Measurements from ENCODE around the gene WNK1. TPM values are rescaled to one million over a fixed set of nuclear protein-coding genes. Genes with fewer than 3 reads are reported as not detected.
A peak's percentile ranks its signal among the peaks of the same experiment; 100 is the strongest.

The WNK1 gene
- total RNA-seq, 6 experiments from 2014 or later = 79.5 to 106 (median 94.3) TPM

- H3K9me3 Mint-ChIP-seq = no peaks in the 10 kb centered on the region
- peaks cover 24% of the 10 kb centered on the region for H3K36me3 Mint-ChIP-seq (ENCODE audit: low read depth)
- H3K4me1 Mint-ChIP-seq (ENCODE audit: low read depth) = peaks cover 21% of the 10 kb centered on the region
- H3K27me3 Mint-ChIP-seq (ENCODE audit: insufficient read depth) = no peaks in the 10 kb centered on the region; the same call in 1 of the 2 replicates
- TF ChIP-seq, protein P1, sequence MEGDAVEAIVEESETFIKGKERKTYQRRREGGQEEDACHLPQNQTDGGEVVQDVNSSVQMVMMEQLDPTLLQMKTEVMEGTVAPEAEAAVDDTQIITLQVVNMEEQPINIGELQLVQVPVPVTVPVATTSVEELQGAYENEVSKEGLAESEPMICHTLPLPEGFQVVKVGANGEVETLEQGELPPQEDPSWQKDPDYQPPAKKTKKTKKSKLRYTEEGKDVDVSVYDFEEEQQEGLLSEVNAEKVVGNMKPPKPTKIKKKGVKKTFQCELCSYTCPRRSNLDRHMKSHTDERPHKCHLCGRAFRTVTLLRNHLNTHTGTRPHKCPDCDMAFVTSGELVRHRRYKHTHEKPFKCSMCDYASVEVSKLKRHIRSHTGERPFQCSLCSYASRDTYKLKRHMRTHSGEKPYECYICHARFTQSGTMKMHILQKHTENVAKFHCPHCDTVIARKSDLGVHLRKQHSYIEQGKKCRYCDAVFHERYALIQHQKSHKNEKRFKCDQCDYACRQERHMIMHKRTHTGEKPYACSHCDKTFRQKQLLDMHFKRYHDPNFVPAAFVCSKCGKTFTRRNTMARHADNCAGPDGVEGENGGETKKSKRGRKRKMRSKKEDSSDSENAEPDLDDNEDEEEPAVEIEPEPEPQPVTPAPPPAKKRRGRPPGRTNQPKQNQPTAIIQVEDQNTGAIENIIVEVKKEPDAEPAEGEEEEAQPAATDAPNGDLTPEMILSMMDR (IDR thresholded peaks at IDR 0.05) = no peak
- H3K4me3 Mint-ChIP-seq = no peak overlapping the region
- no peak for DNase-seq
- no peak overlapping the region for H3K27ac Mint-ChIP-seq
These were observed 77.9 kb downstream of the WNK1 start for GRCh38 chr12:830111-830867.

- no peak overlapping the region for H3K27ac Mint-ChIP-seq
These were observed 83.6 kb downstream of the WNK1 start for GRCh38 chr12:835754-836518.

GRCh38 chr12:836952-837351 lies 84.6 kb downstream of the WNK1 start:
- H3K36me3 Mint-ChIP-seq (ENCODE audit: low read depth) = peaks cover 19% of the 10 kb centered on the region; the same call in 1 of the 2 replicates

More at GRCh38 chr12:835754-836518, 83.6 kb downstream of the WNK1 start:
- Mint-ChIP-seq H3K4me3 (no peak overlapping the region), H3K9me3 (no peaks in the 10 kb centered on the region), H3K4me1 (ENCODE audit: low read depth) (peaks cover 11% of the 10 kb centered on the region), H3K36me3 (ENCODE audit: low read depth) (peaks cover 15% of the 10 kb centered on the region; the same call in 1 of the 2 replicates), H3K27me3 (ENCODE audit: insufficient read depth) (no peaks in the 10 kb centered on the region)
- DNase-seq = no peak
- TF ChIP-seq, protein P1 (IDR thresholded peaks at IDR 0.05) = no peak

GRCh38 chr12:837548-837947 lies 85.2 kb downstream of the WNK1 start:
- TF ChIP-seq, protein P1 (IDR thresholded peaks at IDR 0.05) = no peak
- Mint-ChIP-seq H3K9me3 (no peaks in the 10 kb centered on the region), H3K4me1 (ENCODE audit: low read depth) (peaks cover 14% of the 10 kb centered on the region), H3K27ac (no peak overlapping the region), H3K4me3 (no peak overlapping the region), H3K27me3 (ENCODE audit: insufficient read depth) (no peaks in the 10 kb centered on the region), H3K36me3 (ENCODE audit: low read depth) (peaks cover 21% of the 10 kb centered on the region; the same call in 1 of the 2 replicates)
- DNase-seq = no peak

More at GRCh38 chr12:836952-837351, 84.6 kb downstream of the WNK1 start:
- Mint-ChIP-seq H3K27me3 (ENCODE audit: insufficient read depth) (no peaks in the 10 kb centered on the region), H3K27ac (no peak overlapping the region), H3K9me3 (no peaks in the 10 kb centered on the region), H3K4me1 (ENCODE audit: low read depth) (peaks cover 11% of the 10 kb centered on the region), H3K4me3 (no peak overlapping the region)
- TF ChIP-seq, protein P1 (IDR thresholded peaks at IDR 0.05) = no peak
- no peak for DNase-seq

DNA sequence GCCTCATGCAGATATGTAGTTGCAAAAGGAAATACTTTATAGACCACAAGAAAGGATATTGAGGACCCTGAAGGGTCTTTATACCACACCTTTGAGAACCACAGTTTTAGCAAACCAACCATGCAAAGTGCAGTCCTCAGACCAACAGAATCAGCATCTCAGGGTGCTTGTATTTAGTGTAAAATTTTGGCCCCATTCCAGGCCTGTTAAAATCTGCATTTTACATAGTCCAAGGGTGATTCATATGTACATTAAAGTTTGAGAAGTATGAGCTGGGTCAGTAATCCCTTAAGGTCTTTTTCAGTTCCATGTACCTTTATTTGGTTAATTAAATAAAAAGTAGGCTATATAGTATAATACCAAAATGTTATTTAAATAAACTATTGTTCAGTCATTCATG lies 91.2 kb downstream of the WNK1 start:
- H3K4me1 Mint-ChIP-seq (ENCODE audit: low read depth) = peaks cover 44% of the 10 kb centered on the region
- H3K36me3 Mint-ChIP-seq (ENCODE audit: low read depth) = peaks cover 17% of the 10 kb centered on the region; the same call in 1 of the 2 replicates
- TF ChIP-seq, protein P1 (IDR thresholded peaks at IDR 0.05) = no peak
- H3K9me3 Mint-ChIP-seq = no peaks in the 10 kb centered on the region
- H3K27me3 Mint-ChIP-seq (ENCODE audit: insufficient read depth) = no peaks in the 10 kb centered on the region
- peak; percentile 47 for DNase-seq
- H3K4me3 Mint-ChIP-seq = no peak overlapping the region
- H3K27ac Mint-ChIP-seq = 0 out of 2 replicates have a peak overlapping the region, but pooled peaks have one; percentile 8

All from HFFc6 (cell line).